EL (cell line): Measurements from ENCODE around the gene GHRHR.

Experiments used
- DNase-seq: peaks from one replicate; pipeline ENCODE4 v3.0.0-alpha.2; 2016

GHRHR gene

GRCh38 chr7:30929686-30930085 is 34.1 kb upstream of the GHRHR start:
- no peak for DNase-seq

GRCh38 chr7:30930621-30931020 is 33.1 kb upstream of the GHRHR start:
- no peak for DNase-seq

- DNase-seq: peak; percentile 31
Measured at GRCh38 chr7:30931161-30931928, 32.4 kb upstream of the GHRHR start.

- no peak for DNase-seq
Measured at GRCh38 chr7:30931929-30932540, 31.7 kb upstream of the GHRHR start.

DNA sequence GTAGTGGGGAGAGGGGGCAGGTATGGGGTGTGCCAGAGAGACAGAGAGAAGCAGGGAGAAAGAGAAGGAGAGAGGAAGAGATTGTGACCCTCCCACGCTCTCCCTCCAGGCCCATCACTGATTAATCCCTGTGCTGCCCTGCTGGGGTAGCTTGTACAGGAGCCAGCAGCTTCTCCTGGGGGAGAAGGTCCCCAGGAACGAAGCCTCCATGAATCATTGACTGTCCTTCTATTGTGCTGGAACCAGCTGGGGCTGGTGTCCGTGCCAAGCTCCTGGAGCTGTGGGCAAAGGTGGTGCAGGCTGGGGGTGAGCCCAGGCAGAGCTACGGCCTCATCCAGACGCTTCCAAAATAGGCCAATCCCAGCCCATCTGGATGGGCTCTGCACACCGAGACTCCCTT is 31.2 kb upstream of the GHRHR start:
- DNase-seq: no peak

- DNase-seq: no peak
Measured at GRCh38 chr7:30933124-30933974, 30.4 kb upstream of the GHRHR start.

DNA sequence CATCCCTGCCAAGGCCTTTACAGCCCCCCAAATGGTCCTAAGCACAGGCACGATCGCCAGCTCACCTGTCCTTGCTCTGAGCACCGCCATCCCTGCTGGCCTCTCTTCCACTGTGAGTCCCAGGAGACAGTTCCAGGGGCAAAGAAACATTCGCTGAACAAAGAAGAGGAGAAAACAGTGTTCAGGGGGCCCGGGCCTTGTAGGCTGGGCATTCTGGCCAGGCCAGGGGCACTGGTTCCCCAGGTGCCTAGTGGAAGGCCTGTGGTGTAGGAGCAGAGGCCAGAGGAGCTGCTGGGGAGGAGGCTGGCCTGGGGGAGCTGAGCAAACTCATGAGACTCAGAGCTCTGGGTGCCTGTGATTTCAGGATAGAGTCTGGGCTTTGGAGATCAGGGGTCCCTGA is 29.5 kb upstream of the GHRHR start:
- DNase-seq: no peak

- DNase-seq: no peak
Measured at GRCh38 chr7:30934732-30935568, 28.8 kb upstream of the GHRHR start.

GRCh38 chr7:30935569-30935877 is 28.2 kb upstream of the GHRHR start:
- no peak for DNase-seq

- DNase-seq: no peak
Measured at GRCh38 chr7:30936650-30937245, 27.0 kb upstream of the GHRHR start.

GRCh38 chr7:30937416-30937815 is 26.3 kb upstream of the GHRHR start:
- no peak for DNase-seq

GRCh38 chr7:30938435-30939316 is 25.1 kb upstream of the GHRHR start:
- DNase-seq: peak; percentile 65

GRCh38 chr7:30941582-30942323 is 22.0 kb upstream of the GHRHR start:
- no peak for DNase-seq

DNA sequence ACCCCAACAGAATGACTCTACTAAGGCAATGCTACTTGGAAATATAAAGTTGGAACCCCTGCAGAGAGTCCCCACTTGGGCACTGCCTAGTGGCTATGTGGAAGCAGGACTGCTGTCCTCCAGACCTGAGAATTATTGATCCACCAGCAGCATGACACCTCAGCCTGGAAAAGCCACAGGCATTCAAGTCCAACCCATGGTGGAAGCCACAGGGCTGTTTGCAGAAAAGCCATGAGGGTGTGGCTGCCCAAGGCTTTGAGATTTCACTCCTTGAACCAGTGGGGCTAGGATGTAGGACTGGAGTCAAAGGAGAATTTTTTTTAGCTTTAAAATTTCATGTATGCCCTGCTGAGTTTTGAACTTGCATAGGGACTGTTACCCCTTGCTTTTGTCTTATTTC is 13.6 kb upstream of the GHRHR start:
- DNase-seq: no peak

DNA sequence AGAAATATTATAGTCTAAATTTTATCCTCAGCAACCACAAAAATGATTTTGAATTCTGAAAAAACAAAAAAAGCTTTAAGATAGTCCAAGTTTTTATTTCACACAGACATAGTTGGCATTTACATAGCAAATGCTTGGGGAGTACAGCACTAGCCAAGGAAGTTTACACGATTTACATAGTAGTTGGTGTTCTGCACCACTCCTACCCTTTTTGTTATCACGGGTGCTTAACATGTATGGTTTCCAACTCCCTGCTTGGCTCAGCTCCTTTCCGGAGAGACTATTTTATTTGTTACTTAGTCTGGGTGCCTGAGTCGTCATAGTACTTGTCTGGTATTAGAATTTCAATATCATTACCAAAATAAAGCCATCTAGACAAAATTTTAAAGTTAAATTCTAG is 8.8 kb upstream of the GHRHR start:
- no peak for DNase-seq

DNA sequence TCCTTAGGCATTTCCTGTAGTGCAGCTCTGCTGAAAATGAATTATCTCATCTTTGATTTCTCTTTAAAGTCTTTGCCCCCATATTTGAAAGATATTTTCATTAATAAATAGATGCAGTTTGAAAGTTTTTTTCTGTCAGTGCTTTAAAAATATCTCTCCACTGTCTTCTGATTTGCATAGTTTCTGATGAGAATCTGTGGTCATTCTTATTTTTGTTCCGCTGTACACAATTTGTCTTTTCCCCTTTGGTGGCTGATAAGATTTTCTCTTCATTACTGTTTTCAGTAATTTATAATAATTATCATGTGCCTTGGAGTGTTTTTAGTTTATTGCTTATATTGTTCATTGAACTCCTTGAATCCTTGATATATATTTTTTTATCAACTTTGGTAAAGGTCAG is 7.0 kb upstream of the GHRHR start:
- DNase-seq: no peak

- DNase-seq: peak; percentile 23
Measured at GRCh38 chr7:30965372-30965771, 1.6 kb downstream of the GHRHR start.

DNA sequence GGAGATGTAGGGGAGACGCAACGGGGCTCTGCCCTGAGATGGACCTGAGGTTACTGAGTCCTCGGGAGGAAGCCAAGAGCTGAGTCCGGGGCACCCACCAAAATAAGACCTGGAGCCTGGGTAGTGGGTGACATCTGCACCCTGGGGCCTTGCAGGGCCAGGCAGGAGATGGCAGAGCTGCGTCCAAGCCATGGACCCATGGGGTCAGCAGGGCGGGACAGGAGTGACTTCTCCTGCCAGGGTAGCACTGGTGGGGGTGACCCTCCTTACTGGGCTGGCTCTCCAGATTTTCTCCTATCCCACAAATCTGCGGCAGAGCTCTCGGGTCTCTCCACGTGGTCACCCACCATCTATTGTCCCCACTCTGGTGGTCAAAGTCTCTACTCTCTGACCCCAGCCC is 2.1 kb downstream of the GHRHR start:
- DNase-seq: no peak

DNA sequence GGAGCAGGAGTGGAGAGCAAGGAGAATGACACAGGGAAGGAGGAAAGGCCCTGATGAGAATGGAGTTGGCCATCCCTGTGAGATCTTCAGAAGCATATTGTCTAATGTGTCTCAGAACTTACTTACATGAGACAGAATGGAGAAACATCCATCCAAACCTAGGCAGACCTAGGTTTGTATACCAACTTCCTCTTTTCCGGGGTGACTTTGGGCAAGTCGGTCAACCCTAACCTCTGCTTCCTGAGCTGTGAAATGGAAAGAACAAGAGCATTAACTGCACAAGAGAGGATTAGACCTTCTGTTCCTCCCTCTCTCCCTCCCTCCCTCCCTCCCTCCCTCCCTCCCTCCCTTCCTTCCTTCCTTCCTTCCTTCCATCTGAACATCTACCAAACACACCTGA is 4.5 kb downstream of the GHRHR start:
- no peak for DNase-seq

DNA sequence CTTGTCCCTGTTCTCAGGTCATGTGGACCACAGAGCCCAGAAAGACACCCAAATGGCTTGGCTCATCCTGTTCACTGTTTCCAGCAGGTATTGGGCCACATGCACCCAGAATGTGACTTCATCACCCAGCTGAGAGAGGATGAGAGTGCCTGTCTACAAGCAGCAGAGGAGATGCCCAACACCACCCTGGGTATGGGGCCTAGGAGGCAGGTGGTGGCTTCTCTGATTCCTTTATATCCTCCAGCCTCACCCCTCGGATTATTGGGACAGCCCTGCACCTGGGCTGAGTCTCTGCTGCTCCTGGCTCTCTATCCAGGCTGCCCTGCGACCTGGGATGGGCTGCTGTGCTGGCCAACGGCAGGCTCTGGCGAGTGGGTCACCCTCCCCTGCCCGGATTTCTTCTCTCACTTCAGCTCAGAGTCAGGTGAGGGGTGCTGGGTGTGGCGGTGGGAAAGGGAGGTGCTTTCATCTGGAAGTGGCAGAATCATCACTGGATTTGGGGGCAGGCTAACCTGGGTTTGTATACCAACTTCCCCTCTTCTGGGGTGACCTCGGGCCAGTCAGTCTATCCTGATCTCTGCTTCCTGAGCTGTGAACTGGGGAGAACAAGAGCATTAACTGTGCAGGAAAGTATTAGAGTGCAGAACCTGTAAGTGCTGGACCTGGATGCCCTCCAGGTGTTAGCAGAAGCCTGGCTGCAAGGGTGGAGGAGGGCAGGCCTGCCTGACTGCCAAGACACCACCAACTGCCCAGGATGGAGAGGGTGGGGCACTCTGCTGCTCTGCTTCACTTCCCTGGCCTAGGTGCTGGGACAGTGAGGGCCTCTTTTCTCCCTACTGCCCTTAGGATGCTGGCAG is 5.2 kb downstream of the GHRHR start:
- no peak for DNase-seq
